HG03457 (cell line): ENCODE measurements around the gene CACFD1.

ENCODE experiments used
- ATAC-seq: cut with Tn5 transposase; IDR thresholded peaks from one replicate; pipeline ENCODE4 v1.9.1; 2021; ENCODE audit warnings: moderate number of reproducible peaks; ENCODE audit not compliant: unreplicated experiment

Gene CACFD1

GRCh38 chr9:133496861-133497842 lies 37.4 kb downstream of the CACFD1 start:
- ATAC-seq = no peak

GRCh38 chr9:133499132-133499891 lies 39.5 kb downstream of the CACFD1 start:
- no peak for ATAC-seq

- no peak for ATAC-seq
Measured at GRCh38 chr9:133499892-133500270, 40.1 kb downstream of the CACFD1 start.

- no peak for ATAC-seq
Measured at GRCh38 chr9:133502112-133502511, 42.3 kb downstream of the CACFD1 start.

GRCh38 chr9:133505186-133505830 lies 45.5 kb downstream of the CACFD1 start:
- no peak for ATAC-seq

- no peak for ATAC-seq
Measured at GRCh38 chr9:133505901-133506652, 46.3 kb downstream of the CACFD1 start.

GRCh38 chr9:133506653-133507038 lies 46.9 kb downstream of the CACFD1 start:
- no peak for ATAC-seq

- ATAC-seq = no peak
Measured at GRCh38 chr9:133507246-133507965, 47.6 kb downstream of the CACFD1 start.

- no peak for ATAC-seq
Measured at GRCh38 chr9:133508046-133508445, 48.3 kb downstream of the CACFD1 start.

- ATAC-seq = no peak
Measured at GRCh38 chr9:133509179-133510083, 49.7 kb downstream of the CACFD1 start.

GRCh38 chr9:133510926-133511505 lies 51.2 kb downstream of the CACFD1 start:
- ATAC-seq = no peak

GRCh38 chr9:133511607-133512006 lies 51.8 kb downstream of the CACFD1 start:
- ATAC-seq = no peak

- ATAC-seq = no peak
Measured at GRCh38 chr9:133512253-133513213, 52.8 kb downstream of the CACFD1 start.

GRCh38 chr9:133513214-133514100 lies 53.7 kb downstream of the CACFD1 start:
- ATAC-seq = no peak

GRCh38 chr9:133514460-133515239 lies 54.9 kb downstream of the CACFD1 start:
- no peak for ATAC-seq

GRCh38 chr9:133515240-133515610 lies 55.4 kb downstream of the CACFD1 start:
- ATAC-seq = no peak
